HG03280 (cell line): Measurements from ENCODE around the gene TSPAN16.
"Not testable (repeated sequence)": the region's sequence is repeated elsewhere in the genome, so short reads cannot be mapped to it uniquely, and the experiment has no call there.

Experiments used
- ATAC-seq: cut with Tn5 transposase; IDR thresholded peaks from one replicate; pipeline ENCODE4 v1.9.1; 2021; ENCODE audit warnings: mild to moderate bottlenecking, moderate library complexity; ENCODE audit not compliant: unreplicated experiment

Gene TSPAN16

GRCh38 chr19:11342429-11342828 lies 46.5 kb downstream of the TSPAN16 start:
- no peak for ATAC-seq

GRCh38 chr19:11345122-11345803 lies 49.3 kb downstream of the TSPAN16 start:
- ATAC-seq: no peak

- ATAC-seq: peak; percentile 96
Observed at GRCh38 chr19:11346104-11346940, 50.4 kb downstream of the TSPAN16 start, which contains the start of the genes CCDC159 and TMEM205. TSS of gene CCDC159 (plus strand) at chr19:11346519. CDS start at chr19:11346607, 88 bp downstream. TSS of gene TMEM205 (minus strand) at chr19:11346268. CDS start at chr19:11345619, 649 bp downstream.

- no peak for ATAC-seq
Observed at GRCh38 chr19:11347546-11348039, 51.6 kb downstream of the TSPAN16 start.

GRCh38 chr19:11349171-11349570 lies 53.2 kb downstream of the TSPAN16 start:
- ATAC-seq: no peak

- not testable (repeated sequence) for ATAC-seq
Observed at GRCh38 chr19:11354102-11354501, 58.1 kb downstream of the TSPAN16 start.

GRCh38 chr19:11355160-11356073 lies 59.5 kb downstream of the TSPAN16 start, which contains the start of gene PLPPR2:
TSS of gene PLPPR2 (plus strand) at chr19:11355432. CDS start at chr19:11357674, 2,242 bp downstream.
- ATAC-seq: no peak

GRCh38 chr19:11356074-11356397 lies 60.1 kb downstream of the TSPAN16 start:
- no peak for ATAC-seq

GRCh38 chr19:11356676-11357550 lies 61.0 kb downstream of the TSPAN16 start:
- ATAC-seq: no peak

- no peak for ATAC-seq
Observed at GRCh38 chr19:11359421-11359820, 63.5 kb downstream of the TSPAN16 start.

- no peak for ATAC-seq
Observed at GRCh38 chr19:11361037-11361770, 65.2 kb downstream of the TSPAN16 start.

- no peak for ATAC-seq
Observed at GRCh38 chr19:11361771-11362731, 66.1 kb downstream of the TSPAN16 start.

- ATAC-seq: no peak
Observed at GRCh38 chr19:11363881-11364280, 67.9 kb downstream of the TSPAN16 start.

GRCh38 chr19:11364296-11364904 lies 68.4 kb downstream of the TSPAN16 start:
- no peak for ATAC-seq

- ATAC-seq: no peak
Observed at GRCh38 chr19:11364935-11365334, 69.0 kb downstream of the TSPAN16 start.
